GM18508 (cell line): ENCODE data around the gene GPR35.
"Not testable (repeated sequence)": the region's sequence is repeated elsewhere in the genome, so short reads cannot be mapped to it uniquely, and the experiment has no call there.

Experiments
- ATAC-seq: cut with Tn5 transposase; IDR thresholded peaks from one replicate; pipeline ENCODE4 v1.9.1; 2021; ENCODE audit warnings: moderate number of reproducible peaks; ENCODE audit not compliant: insufficient read depth, unreplicated experiment

The GPR35 gene

DNA sequence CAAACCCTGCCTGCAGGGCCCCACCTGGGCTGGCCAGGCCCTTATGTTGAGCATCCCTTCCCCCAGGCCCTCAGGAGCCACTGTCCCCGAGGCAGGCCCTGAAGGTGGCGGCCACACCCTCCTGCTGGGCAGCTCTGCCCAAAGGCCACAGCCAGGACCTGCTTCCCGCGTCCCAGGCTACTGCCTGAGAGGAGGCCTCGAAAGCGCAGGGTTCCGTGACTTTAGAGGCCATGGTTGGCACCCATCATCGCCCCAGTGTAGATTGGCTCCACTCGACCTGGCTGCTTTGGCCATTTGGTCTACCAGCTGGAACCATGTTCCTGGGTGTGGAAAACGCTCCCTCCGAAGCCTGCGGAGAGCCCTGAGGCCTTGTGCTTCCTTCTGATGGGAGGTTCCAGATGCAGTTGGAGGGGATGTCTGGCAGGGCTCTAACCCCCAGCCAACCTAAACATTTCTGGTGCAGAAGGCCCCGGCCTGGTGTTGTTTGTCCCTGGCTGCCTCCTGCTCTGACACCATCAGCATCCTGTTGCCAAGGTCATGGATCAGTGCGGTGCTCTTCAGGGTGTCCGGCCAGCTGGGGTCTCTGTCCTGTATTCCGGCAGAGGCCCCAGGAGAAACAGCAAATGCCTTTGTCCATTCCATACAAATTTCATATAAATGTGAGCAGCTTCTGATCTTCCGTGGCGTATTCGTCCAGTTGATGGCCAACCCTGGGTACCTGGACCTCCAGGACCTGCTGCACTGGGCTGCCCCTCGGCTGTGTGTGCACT lies 24.0 kb upstream of the GPR35 start:
- ATAC-seq = no peak

- ATAC-seq = no peak
Measured at GRCh38 chr2:240601831-240602160, 23.5 kb upstream of the GPR35 start.

DNA sequence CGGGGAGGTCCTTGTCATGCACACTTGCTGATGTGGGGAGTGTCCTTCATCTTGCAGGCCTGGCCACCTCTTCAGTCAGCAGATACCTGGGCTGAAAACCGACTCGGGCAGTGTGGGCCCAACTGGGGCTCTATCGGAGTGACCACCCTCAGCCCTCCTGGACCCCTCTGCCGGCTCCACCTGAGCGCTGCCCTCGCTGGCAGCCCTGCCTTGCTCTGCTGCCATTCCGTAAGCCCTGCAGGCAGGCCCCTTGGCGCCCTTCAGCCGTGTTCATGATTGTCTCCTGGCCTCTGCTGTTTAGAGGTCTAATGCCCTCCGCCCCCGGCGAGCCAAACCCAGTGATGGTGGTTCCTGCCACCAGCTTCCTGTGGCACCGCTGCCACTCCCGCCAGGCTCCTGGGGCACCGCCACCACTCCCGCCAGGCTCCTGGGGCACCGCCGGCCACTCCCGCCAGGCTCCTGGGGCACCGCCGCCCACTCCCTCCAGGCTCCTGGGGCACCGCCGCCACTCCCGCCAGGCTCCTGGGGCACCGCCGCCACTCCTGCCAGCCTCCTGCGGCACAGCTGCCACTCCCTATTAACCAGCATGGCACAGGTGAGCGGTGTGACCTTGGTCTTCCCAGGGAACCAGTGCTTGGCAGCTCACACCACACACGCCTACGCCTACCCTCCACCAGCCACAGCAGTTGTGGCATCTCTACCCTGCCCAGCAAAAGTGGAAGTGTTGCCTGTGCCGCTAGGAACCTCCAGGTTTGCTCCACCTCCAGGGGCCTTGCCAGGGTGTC lies 22.8 kb upstream of the GPR35 start:
- ATAC-seq = no peak

GRCh38 chr2:240603081-240603835 lies 22.0 kb upstream of the GPR35 start:
- ATAC-seq = no peak

DNA sequence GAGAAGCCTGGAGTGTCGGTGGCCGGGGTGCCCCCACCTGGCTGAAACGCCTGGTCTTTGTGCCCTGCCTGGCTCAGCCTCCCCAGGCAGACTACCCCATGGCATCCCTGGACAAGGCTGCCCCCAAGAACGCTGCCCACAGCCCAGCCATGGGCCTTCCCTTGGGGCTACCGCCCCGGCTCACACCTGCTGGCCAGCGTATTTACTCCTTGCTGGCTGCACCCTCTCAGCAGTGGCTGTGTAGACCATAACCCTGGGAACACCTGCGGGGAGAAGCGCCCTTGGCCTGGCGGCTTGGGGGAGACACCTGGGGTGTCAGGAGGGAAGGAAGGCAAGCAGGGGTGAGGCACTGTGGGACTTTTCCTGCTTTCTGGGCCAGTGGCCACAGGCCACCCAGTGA lies 21.4 kb upstream of the GPR35 start:
- no peak for ATAC-seq

DNA sequence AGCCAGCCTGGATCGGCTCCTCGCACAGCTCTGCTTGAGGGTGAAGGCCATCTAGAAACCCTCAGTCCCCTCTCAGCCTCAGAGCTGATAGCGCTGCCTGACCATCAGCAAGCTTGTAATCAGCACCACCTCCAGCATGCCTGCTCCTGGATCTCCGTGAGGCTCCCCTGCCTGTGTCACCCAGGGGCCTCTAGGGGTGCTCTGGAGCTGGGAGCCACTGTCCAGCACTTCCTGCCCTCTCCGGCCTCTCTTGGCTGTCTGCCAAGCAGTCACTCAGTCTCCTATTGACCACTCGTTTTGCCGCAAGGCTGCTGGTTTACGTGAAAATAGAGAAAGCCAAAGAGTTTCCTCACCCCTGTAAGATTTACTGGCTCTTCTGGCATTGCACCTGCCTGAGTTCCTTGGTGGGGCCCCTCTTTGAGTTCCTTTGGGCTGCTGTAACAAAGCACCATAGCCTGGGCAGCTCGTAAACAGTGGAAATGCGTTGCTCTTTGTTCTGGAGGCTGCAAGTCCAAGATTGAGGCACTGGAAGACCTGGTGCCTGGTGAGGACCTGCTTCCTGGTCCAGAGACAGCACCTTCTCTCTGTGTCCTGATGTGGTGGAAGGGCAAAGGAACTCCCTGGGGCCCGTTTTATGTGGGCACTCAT lies 20.9 kb upstream of the GPR35 start:
- ATAC-seq = no peak

- ATAC-seq = no peak
Measured at GRCh38 chr2:240604939-240605716, 20.2 kb upstream of the GPR35 start.

DNA sequence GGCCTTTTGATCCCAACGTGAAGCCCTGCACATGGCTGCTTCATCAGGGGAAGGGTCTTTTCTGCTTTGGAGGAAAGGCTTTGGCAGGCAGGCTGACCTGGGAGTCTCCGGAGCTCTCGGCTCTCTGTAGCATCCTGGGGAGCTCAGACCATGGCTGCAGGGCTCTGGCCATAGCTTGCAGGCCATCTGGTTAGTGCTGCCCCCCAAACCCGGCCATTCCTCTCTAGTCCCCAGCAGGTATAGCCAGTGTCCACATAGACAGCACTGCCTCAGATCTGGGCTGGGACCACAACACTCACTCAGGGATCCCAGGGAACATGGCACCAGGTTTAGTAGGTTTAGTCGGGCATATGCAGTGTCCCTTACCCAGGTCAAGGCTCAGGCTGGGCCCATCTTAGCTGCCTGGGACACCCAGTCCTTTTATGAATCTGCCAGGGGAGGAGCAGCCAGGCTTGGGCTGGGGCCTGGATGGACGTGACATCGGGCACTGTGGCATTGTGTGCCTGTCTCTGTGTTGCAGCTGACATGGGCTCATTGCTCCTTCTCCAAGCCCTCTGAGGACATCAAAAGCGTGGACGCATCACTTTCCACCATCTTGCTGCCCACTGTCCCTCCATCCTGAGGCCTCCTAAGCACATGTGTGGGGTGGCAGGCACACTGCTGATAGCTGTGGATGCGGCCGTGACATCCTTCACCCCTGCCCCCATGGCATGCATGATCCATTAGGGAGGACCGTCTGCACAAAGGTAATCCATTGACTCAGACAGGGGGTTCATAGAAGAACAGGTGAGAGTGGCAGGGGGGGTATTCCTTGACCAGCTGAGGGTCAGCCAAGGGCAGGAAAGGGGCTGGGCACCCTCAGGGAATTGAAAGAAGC lies 19.2 kb upstream of the GPR35 start:
- no peak for ATAC-seq

DNA sequence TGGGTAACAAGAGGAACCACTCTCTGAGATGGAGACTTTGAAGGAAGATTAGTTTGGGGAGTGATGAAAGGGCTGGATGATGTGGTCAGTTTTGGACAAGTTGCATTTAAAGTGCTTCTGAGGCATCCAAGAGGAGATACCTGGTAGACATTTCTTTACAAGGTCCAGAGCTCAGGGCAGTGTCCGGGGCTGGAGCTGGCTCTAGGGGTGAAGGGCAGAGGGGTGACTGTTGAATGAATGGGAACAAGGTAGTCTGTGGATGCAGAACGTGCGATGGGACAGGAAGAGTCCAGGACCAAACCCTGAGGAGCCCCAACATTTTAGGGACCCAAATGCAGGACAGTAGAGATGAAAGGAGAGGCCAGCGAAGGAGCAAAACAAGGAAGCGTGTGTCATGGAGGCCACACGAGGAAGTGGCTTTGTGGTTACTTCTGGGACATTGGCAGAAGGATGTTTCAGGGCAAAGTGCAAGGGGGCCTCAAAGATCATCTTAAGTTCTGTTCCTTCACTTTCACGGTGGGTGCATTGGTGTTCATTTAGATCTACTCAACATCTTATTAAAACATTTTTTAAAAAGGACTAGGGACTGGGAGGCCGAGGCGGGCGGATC lies 13.6 kb upstream of the GPR35 start:
- ATAC-seq = no peak

DNA sequence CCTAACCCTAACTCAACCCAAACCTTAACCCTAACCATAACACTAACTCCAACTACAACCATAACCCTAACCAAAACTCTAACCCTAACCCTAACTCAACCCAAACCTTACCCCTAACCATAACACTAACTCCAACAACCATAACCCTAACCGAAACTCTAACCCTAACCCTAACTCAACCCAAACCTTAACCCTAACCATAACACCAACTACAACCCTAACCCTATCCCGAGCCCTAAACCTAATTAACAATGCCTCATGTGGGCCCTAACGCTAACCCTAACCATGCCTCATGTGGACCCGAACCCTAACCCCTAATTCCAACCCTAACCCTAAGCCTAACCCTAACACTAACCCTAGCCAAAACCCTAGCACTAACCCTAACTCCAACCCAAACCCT lies 11.5 kb upstream of the GPR35 start:
- ATAC-seq = no peak

GRCh38 chr2:240614391-240614790 lies 10.9 kb upstream of the GPR35 start:
- ATAC-seq = no peak

- ATAC-seq = no peak
Measured at GRCh38 chr2:240615396-240615795, 9.9 kb upstream of the GPR35 start.

- no peak for ATAC-seq
Measured at GRCh38 chr2:240615820-240616547, 9.3 kb upstream of the GPR35 start.

DNA sequence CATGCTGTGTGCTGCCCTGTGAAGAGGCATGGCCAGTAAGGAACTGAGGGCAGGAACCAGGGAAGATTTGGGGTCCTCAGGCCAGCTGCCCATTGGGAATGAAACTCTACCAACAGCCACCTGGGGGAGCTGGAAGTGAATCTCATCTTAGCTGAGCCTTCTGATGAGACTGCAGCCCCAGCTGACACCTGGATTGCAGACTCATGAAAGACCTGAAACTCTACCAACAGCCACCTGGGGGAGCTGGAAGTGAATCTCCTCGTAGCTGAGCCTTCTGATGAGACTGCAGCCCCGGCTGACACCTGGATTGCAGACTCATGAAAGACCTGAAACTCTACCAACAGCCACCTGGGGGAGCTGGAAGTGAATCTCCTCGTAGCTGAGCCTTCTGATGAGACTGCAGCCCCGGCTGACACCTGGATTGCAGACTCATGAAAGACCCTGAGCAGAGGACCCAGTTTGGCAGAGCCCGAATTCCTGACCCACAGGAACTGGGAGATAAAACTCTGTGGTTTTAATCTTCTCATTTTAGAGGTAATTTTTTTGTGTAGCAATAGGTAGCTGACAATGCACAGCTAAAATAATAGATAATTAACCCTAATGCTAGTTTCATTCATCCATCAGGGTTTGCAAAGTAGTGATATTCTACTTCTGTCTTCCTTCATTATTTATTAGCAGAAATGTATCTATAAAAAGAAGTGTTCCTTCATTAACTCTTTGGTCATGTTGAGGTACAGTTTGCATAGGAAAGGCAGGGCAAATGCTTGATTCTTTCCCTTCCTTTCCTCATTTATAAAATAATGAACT lies 8.2 kb upstream of the GPR35 start:
- ATAC-seq = not testable (repeated sequence)

DNA sequence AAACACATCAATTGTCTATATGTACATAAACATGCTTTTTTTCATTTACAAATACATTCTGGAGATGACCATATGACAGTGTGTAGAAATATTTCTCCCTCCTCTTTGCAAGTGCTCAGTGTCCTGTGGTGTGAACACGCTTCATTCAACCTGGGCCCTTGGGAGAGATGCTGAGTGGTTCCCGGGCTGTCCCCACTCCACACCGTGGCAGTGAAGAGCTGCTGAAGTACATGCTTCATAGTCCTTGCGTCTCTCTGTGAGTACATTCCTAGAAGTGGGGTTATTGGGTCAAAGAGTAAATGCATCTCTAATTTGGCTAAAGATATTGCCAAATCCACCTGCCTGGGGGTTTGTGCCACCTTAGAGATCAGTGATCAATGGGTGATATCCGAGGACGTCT lies 6.5 kb upstream of the GPR35 start:
- ATAC-seq = no peak

- no peak for ATAC-seq
Measured at GRCh38 chr2:240619506-240620148, 5.7 kb upstream of the GPR35 start.
